ENCODE results near the gene PPP1R9A. TPM values are rescaled to one million over a fixed set of nuclear protein-coding genes. Genes with fewer than 3 reads are reported as not detected.

The PPP1R9A gene
- total and polyA plus RNA-seq, 12 donors, result 1.4 to 41.9 (median 29.1) TPM

- intact Hi-C loops (cut with DNase I), result no loop called here
- ATAC-seq (no peak), DNase-seq (no peak)
- Histone ChIP-seq H3K27me3 (no peaks in the 10 kb centered on the region), H3K9me3 (peaks cover 0 to 3% (median 0%) of the 10 kb centered on the region in 11 donors), H3K4me1 (peaks cover 0 to 13% (median 4%) of the 10 kb centered on the region in 9 donors), H3K4me3 (no peak overlapping the region), H3K27ac (no peak overlapping the region), H3K36me3 (no peaks in the 10 kb centered on the region)
- TF ChIP-seq, protein P1, sequence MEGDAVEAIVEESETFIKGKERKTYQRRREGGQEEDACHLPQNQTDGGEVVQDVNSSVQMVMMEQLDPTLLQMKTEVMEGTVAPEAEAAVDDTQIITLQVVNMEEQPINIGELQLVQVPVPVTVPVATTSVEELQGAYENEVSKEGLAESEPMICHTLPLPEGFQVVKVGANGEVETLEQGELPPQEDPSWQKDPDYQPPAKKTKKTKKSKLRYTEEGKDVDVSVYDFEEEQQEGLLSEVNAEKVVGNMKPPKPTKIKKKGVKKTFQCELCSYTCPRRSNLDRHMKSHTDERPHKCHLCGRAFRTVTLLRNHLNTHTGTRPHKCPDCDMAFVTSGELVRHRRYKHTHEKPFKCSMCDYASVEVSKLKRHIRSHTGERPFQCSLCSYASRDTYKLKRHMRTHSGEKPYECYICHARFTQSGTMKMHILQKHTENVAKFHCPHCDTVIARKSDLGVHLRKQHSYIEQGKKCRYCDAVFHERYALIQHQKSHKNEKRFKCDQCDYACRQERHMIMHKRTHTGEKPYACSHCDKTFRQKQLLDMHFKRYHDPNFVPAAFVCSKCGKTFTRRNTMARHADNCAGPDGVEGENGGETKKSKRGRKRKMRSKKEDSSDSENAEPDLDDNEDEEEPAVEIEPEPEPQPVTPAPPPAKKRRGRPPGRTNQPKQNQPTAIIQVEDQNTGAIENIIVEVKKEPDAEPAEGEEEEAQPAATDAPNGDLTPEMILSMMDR (IDR thresholded peaks at IDR 0.05), result no peak
- WGBS, 2 donors, result 90 to 92% methylated on average over 2 of the region's 2 CpGs
Measured at GRCh38 chr7:95106401-95106800, 199.0 kb downstream of the PPP1R9A start.

GRCh38 chr7:95110707-95111106 is 203.3 kb downstream of the PPP1R9A start:
- Histone ChIP-seq H3K4me3 (no peak overlapping the region), H3K36me3 (no peaks in the 10 kb centered on the region), H3K4me1 (peaks cover 0 to 1% (median 0%) of the 10 kb centered on the region in 9 donors), H3K27ac (no peak overlapping the region), H3K27me3 (no peaks in the 10 kb centered on the region), H3K9me3 (no peaks in the 10 kb centered on the region)
- intact Hi-C loops (cut with DNase I), result no loop called here
- TF ChIP-seq, protein P1 (IDR thresholded peaks at IDR 0.05), result no peak
- WGBS, 2 donors, result 94 to 97% methylated on average over 3 of the region's 3 CpGs
- ATAC-seq (no peak), DNase-seq (no peak)

DNA sequence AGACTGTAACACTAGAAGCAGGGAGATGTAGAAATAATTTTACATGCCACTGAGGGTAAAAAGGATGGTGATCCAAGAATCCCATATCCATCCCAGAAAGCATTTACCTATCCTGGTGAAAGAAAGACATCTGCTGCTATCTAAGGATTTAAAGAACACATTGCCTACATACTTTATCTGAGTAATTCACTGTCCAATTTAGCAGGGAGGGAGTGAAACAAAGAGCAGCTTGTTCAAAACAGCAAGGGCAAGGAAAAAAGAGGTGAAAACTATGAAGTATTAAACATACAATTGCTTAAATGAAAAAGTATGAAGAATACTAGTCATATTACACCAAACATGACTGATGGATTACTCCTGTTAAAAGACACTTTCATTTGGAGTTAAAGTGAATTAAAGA is 206.2 kb downstream of the PPP1R9A start:
- Histone ChIP-seq H3K4me1 (no peaks in the 10 kb centered on the region), H3K36me3 (no peaks in the 10 kb centered on the region), H3K27ac (no peak overlapping the region), H3K4me3 (no peak overlapping the region), H3K9me3 (no peaks in the 10 kb centered on the region), H3K27me3 (no peaks in the 10 kb centered on the region)
- TF ChIP-seq, protein P1 (IDR thresholded peaks at IDR 0.05), result no peak
- no peak for ATAC-seq
- no peak for DNase-seq
- intact Hi-C loops (cut with DNase I), result no loop called here

- H3K4me3 ChIP-seq, result no peak overlapping the region
- peaks cover 0 to 5% (median 0%) of the 10 kb centered on the region in 11 donors for H3K9me3 ChIP-seq
- intact Hi-C loops (cut with DNase I), result no loop called here
- H3K27ac ChIP-seq, result no peak overlapping the region
- H3K27me3 ChIP-seq, result no peaks in the 10 kb centered on the region
- 57 to 73% methylated on average over 2 of the region's 2 CpGs for WGBS, 2 donors
- TF ChIP-seq, protein P1 (IDR thresholded peaks at IDR 0.05), result no peak
- no peaks in the 10 kb centered on the region for H3K36me3 ChIP-seq
- ATAC-seq (no peak), DNase-seq (no peak)
- no peaks in the 10 kb centered on the region for H3K4me1 ChIP-seq
Measured at GRCh38 chr7:95126053-95126709, 218.8 kb downstream of the PPP1R9A start.

All from heart right ventricle (tissue), 16 donors.